Body of pancreas (tissue), 4 donors: Measurements from ENCODE around the gene RBM23. TPM values are rescaled to one million over a fixed set of nuclear protein-coding genes. Genes with fewer than 3 reads are reported as not detected.

Source experiments
- ATAC-seq: fragments of 150-250 bp; one replicate; pipeline ENCODE4 v1.9.1; 2016
- DNase-seq, 4 donors: peaks; one replicate each; pipeline ENCODE4 v3.0.0-alpha.2; 2019
- H3K27ac ChIP-seq, 4 donors: fragments of 200-600 bp; sonication (generic); 1 replicate in 3 of 4; 2 replicates in 1 of 4; pipeline versions ENCODE4 v1.5.1 to v1.6.1; 2016 to 2019; ENCODE audit warnings: mild to moderate bottlenecking in 1 of 4, mixed read lengths in 1 of 4, moderate library complexity in 1 of 4
- H3K27me3 ChIP-seq, 2 donors: fragments of 200-600 bp; sonication (generic); one replicate each; pipeline ENCODE4 v1.6.0; 2016; ENCODE audit warnings: mild to moderate bottlenecking in 1 of 2
- H3K36me3 ChIP-seq, 2 donors: fragments of 200-600 bp; sonication (generic); replicated peaks in 1 of 2; 2 replicates each; pipeline ENCODE4 v1.5.1; 2016; ENCODE audit warnings: low read depth in 2 of 2; ENCODE audit not compliant: insufficient read depth in 1 of 2
- H3K4me1 ChIP-seq: fragments of 200-600 bp; sonication (generic); one replicate; pipeline ENCODE4 v1.6.0; 2016
- H3K4me3 ChIP-seq, 2 donors: fragments of 200-600 bp; sonication (generic); 1 replicate in 1 of 2; 2 replicates in 1 of 2; pipeline ENCODE4 v1.5.1; 2016 to 2019
- H3K9me3 ChIP-seq, 3 donors: fragments of 200-600 bp; sonication (generic); 1 replicate in 2 of 3; 2 replicates in 1 of 3; pipeline ENCODE4 v1.5.1; 2016
- CTCF ChIP-seq, 7 experiments: fragments of 450-650 bp in 4 of 7; fragments of 200-600 bp in 3 of 7; sonication (generic) in 3 of 7; IDR thresholded peaks; one replicate each; pipeline ENCODE4 v1.5.1; 2016 to 2019; ENCODE audit warnings: antibody characterized with exemption in 7 of 7
- POLR2A ChIP-seq, 3 donors: fragments of 450-650 bp; IDR thresholded peaks; one replicate each; pipeline ENCODE4 v1.6.1; 2016; ENCODE audit warnings: antibody characterized with exemption in 3 of 3, mild to moderate bottlenecking in 2 of 3
- WGBS, 2 donors: methylation state at CpG; one replicate each; pipeline ENCODE4 v1.1.5; 2017; 5-methylcytosine and 5-hydroxymethylcytosine counted together
- intact Hi-C: fragments of 100-400 bp; cut with DNase I; formaldehyde crosslinking; loops from one replicate; pipeline ENCODE4 v1.15.1; 2023
- total RNA-seq, 2 donors: library from RNA; depleted of rRNA; stranded (reverse); fragments of >200 nt; gene quantifications; one replicate each; pipeline ENCODE4 v1.1.0, GENCODE V29; 2016

Gene RBM23
- total RNA-seq, 2 donors from 2014 or later: 39.4 to 219 TPM

GRCh38 chr14:22935156-22935555, 16.2 kb upstream of the RBM23 start:
- no peak for TF ChIP-seq POLR2A (IDR thresholded peaks at IDR 0.05)
- TF ChIP-seq CTCF (IDR thresholded peaks at IDR 0.05): no peak
- no peak overlapping the region for H3K27ac ChIP-seq
- H3K27me3 ChIP-seq: no peaks in the 10 kb centered on the region
- H3K36me3 ChIP-seq: no peaks in the 10 kb centered on the region
- peaks cover 32% of the 10 kb centered on the region for H3K4me1 ChIP-seq
- ATAC-seq: no peak
- H3K9me3 ChIP-seq: no peaks in the 10 kb centered on the region
- 40 to 65% methylated on average over 1 of the region's 1 CpG for WGBS, 2 donors
- H3K4me3 ChIP-seq: no peak overlapping the region
- intact Hi-C loops: no loop called here
- DNase-seq: no peak

DNA sequence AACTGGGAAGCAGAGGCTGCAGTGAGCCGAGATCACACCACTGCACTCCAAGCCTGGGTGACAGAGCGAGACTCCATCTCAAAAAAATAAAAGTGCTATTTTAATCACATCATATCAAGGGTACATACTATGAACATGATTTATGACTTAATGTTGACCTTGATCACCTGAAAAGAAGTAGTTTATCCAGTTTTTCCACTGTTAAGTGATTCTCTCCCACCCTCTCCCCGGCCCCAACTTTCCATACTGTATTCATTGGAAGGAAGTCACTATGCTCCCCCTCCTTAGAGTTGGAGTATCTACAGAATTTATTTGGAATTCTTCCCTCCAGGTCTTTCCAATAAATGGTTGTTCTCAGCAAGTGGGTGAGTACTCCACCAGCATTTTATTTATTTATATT, 13.2 kb upstream of the RBM23 start:
- Histone ChIP-seq H3K4me3 (no peak overlapping the region), H3K4me1 (peaks cover 53% of the 10 kb centered on the region), H3K27me3 (no peaks in the 10 kb centered on the region), H3K9me3 (no peaks in the 10 kb centered on the region), H3K36me3 (no peaks in the 10 kb centered on the region), H3K27ac (peak overlapping the region in 3 of 4 donors; percentile 83 to 93 (median 85))
- 19 to 29% methylated on average over 3 of the region's 3 CpGs for WGBS, 2 donors
- ATAC-seq: no peak
- no peak for TF ChIP-seq POLR2A (IDR thresholded peaks at IDR 0.05)
- TF ChIP-seq CTCF (IDR thresholded peaks at IDR 0.05): no peak
- peak in 2 of 4 donors; percentile 32 to 35 for DNase-seq
- intact Hi-C loops: no loop called here

- H3K4me1 ChIP-seq: peaks cover 53% of the 10 kb centered on the region
- DNase-seq (no peak), ATAC-seq (peak; percentile 13)
- no peaks in the 10 kb centered on the region for H3K9me3 ChIP-seq
- peak overlapping the region; percentile 40 to 93 (median 84) for H3K27ac ChIP-seq
- intact Hi-C loops: no loop called here
- TF ChIP-seq POLR2A (IDR thresholded peaks at IDR 0.05): no peak
- no peak for TF ChIP-seq CTCF (IDR thresholded peaks at IDR 0.05)
- no peaks in the 10 kb centered on the region for H3K36me3 ChIP-seq
- 8 to 11% methylated on average over 2 of the region's 2 CpGs for WGBS, 2 donors
- H3K4me3 ChIP-seq: no peak overlapping the region
- H3K27me3 ChIP-seq: no peaks in the 10 kb centered on the region
These were observed 11.0 kb upstream of the RBM23 start for GRCh38 chr14:22929961-22930364.

GRCh38 chr14:22929104-22929960, 10.4 kb upstream of the RBM23 start, which contains the start of gene PRMT5:
TSS of gene PRMT5 (minus strand) at chr14:22929376. CDS start at chr14:22929361, 15 bp downstream.
- 0% methylated on average over 31 to 51 of the region's 51 CpGs for WGBS, 2 donors
- H3K9me3 ChIP-seq: no peaks in the 10 kb centered on the region
- intact Hi-C loops: no loop called here
- peaks cover 53% of the 10 kb centered on the region for H3K4me1 ChIP-seq
- peak within 1 kb of the TSS; percentile 83 to 93 (median 86) for H3K27ac ChIP-seq
- TF ChIP-seq CTCF (IDR thresholded peaks at IDR 0.05) (no peak), POLR2A (IDR thresholded peaks at IDR 0.05) (peak; percentile 66 to 95 (median 94))
- H3K4me3 ChIP-seq: peak within 1 kb of the TSS; percentile 82 to 89
- H3K27me3 ChIP-seq: no peaks in the 10 kb centered on the region
- ATAC-seq: peak; percentile 98
- peak; percentile 99 to 100 (median 99) for DNase-seq
- peaks cover 0 to 5% of the 10 kb centered on the region in 2 donors for H3K36me3 ChIP-seq
